HL-60 (cell line): Measurements from ENCODE around the gene HEY2.
A peak's percentile ranks its signal among the peaks of the same experiment; 100 is the strongest.

Experiments used
- DNase-seq, 2 experiments: peaks; one replicate each; pipeline ENCODE4 v3.0.0-alpha.2; 2010 to 2020; ENCODE audit warnings: low read depth in 1 of 2, low spot score in 1 of 2
- H3K27ac ChIP-seq: fragments of 250-450 bp; sonication (Bioruptor Pico); replicated peaks from 2 replicates; pipeline ENCODE4 v1.5.1; 2020; ENCODE audit warnings: mild to moderate bottlenecking, moderate library complexity
- H3K27me3 ChIP-seq: fragments of 250-450 bp; sonication (Bioruptor Pico); 2 replicates; pipeline ENCODE4 v1.5.1; 2021; ENCODE audit warnings: mild to moderate bottlenecking, moderate library complexity; ENCODE audit not compliant: insufficient read depth, poor library complexity, severe bottlenecking
- H3K4me3 ChIP-seq: replicated peaks from 2 replicates; pipeline ENCODE4 v1.5.1; 2011; ENCODE audit warnings: mild to moderate bottlenecking, control low read depth, low read length; ENCODE audit not compliant: insufficient read depth
- CTCF ChIP-seq: IDR thresholded peaks from one replicate; pipeline ENCODE4 v1.5.1; 2011; ENCODE audit warnings: low read length, control low read depth, inconsistent platforms; ENCODE audit not compliant: insufficient read depth
- GABPA ChIP-seq: IDR thresholded peaks from 2 replicates; pipeline ENCODE4 v1.6.1; 2012; ENCODE audit warnings: low read depth
- POLR2AphosphoS5 ChIP-seq: IDR thresholded peaks from 2 replicates; pipeline ENCODE4 v1.6.1; 2012; ENCODE audit warnings: low read depth
- REST ChIP-seq: IDR thresholded peaks from 2 replicates; pipeline ENCODE4 v1.6.1; 2012; ENCODE audit warnings: low read depth; ENCODE audit not compliant: insufficient replicate concordance
- SPI1 ChIP-seq: IDR thresholded peaks from 2 replicates; pipeline ENCODE4 v1.6.1; 2012; ENCODE audit warnings: low read depth, mild to moderate bottlenecking, borderline replicate concordance

The HEY2 gene

GRCh38 chr6:125746731-125747588 is 2.5 kb upstream of the HEY2 start:
- DNase-seq = peak in 1 of 2 experiments; percentile 48
- Histone ChIP-seq H3K27me3 (peaks cover 71% of the 10 kb centered on the region), H3K4me3 (peak overlapping the region; percentile 75), H3K27ac (no peak overlapping the region)
- TF ChIP-seq SPI1 (no peak), POLR2AphosphoS5 (no peak), REST (no peak), GABPA (no peak), CTCF (no peak)

- Histone ChIP-seq H3K27me3 (peaks cover 71% of the 10 kb centered on the region), H3K4me3 (peak overlapping the region; percentile 75), H3K27ac (no peak overlapping the region)
- DNase-seq = no peak
- TF ChIP-seq REST (no peak), CTCF (no peak), GABPA (no peak), SPI1 (no peak), POLR2AphosphoS5 (no peak)
These were observed 1.6 kb upstream of the HEY2 start for GRCh38 chr6:125747589-125748405.

- no peak overlapping the region for H3K27ac ChIP-seq
- peaks cover 70% of the 10 kb centered on the region for H3K27me3 ChIP-seq
- H3K4me3 ChIP-seq = peak overlapping the region; percentile 75
- no peak for DNase-seq
- TF ChIP-seq REST (no peak), GABPA (no peak), CTCF (no peak), POLR2AphosphoS5 (no peak)
These were observed 843 bp upstream of the HEY2 start for GRCh38 chr6:125748406-125749172.
